Fibroblast of skin of right biceps (primary cell): ENCODE data around the gene WNT10A.
A peak's percentile ranks its signal among the peaks of the same experiment; 100 is the strongest.
"Not testable (repeated sequence)": the region's sequence is repeated elsewhere in the genome, so short reads cannot be mapped to it uniquely, and the experiment has no call there.

Experiments used
- DNase-seq: peaks from one replicate; pipeline ENCODE4 v3.0.0-alpha.2; 2013

WNT10A gene

DNA sequence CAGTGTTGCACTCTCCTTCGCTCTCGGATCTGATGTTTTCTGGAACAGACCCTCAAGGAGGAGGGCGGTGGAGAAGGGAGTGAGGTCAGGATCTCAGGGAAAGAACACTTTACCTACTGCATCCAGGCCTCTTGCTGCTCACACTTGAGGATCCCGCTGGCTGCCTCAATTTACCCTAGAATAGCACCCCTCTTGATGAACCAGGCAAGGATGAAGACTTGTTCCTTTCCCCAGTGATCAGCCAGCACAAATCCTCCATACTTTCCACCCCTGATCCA is 14.2 kb downstream of the WNT10A start:
- DNase-seq, result no peak

GRCh38 chr2:218895326-218895725 is 14.7 kb downstream of the WNT10A start:
- DNase-seq, result no peak

GRCh38 chr2:218895759-218896500 is 15.3 kb downstream of the WNT10A start:
- DNase-seq, result no peak

GRCh38 chr2:218896501-218897393 is 16.1 kb downstream of the WNT10A start:
- no peak for DNase-seq

DNA sequence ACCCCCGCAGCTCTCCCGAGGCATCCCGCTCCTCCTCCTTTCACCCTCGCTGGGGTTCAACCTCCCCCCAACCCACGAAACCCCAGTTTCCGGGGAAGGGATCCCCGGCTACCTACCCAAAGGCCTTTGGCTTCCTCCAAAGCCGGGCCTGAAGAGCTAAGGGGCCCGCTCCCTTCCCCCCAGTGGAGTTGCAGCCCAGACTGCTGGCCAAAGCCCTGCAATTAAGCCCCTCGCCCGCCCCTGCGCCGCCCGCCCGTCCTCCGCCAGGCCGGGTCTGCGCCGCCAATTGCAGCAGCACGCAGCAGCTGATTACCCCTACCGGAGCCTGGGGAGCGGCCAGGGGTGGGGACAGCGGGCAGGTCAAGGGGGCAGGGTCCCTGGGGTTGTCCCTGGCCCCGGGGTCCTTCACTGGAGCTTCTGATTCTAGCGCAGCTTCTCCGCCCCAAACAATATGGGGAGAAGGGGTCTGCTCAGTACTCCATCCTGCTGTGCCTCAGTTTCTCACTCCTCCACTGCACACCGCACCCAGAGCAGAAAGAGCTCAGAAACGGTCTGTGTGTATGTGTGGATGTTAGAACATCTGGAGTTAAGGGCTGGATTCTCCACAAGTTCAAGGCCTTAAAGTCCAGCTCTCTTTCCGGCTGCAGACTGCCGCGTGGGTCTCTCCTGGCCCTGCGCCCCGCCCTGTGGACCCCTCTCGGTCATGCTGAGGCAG is 16.9 kb downstream of the WNT10A start:
- no peak for DNase-seq

DNA sequence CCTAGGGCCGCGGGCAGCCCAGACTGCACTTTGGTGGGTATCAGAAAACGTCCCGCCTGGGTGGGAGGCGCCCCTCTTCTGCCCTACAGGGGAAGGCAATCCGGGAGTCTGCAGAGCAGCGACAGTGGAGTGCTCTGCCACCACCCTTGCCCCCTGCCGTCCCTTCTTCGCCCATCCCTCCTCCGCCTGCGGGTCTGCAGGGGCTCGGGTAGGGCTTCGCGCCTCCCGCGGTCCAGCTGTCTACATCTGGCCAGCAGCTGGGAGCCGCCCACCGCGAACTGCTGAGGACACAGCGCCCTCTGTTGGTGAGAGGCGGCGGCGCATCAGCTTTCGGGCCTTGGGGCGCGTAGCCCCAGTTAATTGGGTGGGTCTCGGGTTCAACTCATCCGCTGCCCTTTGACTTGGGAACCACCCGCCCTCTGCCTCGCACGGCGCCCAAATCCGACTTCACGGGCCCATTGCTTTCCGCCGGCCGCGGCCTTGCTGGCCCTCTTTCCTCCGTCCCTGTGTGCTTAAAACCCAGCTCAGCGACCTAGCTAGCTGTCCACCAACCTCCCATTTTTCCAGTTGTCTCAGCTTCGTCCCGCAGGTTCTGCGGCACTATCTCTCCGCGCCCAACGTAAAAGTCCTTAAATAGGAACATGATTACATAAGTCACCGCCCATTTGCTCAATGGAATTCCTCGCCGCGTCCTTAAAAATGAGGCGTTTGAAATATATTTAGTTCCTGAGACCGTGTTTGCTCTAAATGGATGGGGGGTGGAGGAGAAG is 17.6 kb downstream of the WNT10A start:
- DNase-seq, result no peak

GRCh38 chr2:218899147-218899546 is 18.5 kb downstream of the WNT10A start:
- DNase-seq, result no peak

GRCh38 chr2:218902427-218902826 is 21.8 kb downstream of the WNT10A start:
- no peak for DNase-seq

GRCh38 chr2:218904176-218904575 is 23.5 kb downstream of the WNT10A start:
- no peak for DNase-seq

DNA sequence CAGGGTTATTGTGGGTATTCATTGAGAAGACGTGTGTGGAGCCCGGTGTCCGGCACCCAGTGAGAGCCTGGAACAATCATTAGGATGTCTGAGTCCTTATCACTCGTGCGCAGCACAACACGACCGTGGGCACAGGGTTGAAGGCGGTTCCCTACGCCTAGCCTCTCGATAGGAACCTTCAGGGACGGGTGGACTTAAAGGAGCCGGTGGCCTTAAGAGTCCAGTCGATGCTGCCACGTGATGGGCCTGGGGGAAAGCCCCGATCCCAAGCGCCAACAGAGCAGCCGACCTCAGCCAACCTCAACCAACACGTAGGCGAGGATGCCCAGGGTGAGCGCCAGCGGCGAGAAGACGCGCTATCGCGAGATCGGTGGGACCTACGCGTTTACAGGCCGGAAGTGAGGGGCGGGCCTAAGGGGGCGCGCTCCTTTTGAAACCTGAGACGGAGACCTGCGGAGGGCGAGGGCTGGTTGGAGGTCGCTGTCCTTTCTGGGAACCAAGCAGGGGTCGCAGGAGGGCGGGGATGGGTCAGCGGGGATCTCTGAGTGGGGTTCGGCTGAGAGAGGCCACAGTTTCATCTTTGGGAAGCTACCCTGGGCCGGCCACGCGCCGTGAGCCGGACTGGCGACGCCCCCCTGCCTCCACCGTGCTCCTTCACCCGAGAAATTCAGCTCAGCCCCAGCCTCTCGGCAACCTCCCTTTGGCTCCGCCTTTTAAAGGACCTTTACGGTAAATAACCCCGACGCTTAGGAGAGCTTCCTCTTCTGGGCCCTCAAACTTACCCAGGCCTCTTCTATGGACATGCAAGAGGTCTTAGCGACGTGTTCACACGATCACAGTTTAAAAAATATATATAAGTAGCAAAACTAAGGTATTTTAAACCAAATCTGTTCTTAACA is 28.3 kb downstream of the WNT10A start:
- DNase-seq, result peak; percentile 88

DNA sequence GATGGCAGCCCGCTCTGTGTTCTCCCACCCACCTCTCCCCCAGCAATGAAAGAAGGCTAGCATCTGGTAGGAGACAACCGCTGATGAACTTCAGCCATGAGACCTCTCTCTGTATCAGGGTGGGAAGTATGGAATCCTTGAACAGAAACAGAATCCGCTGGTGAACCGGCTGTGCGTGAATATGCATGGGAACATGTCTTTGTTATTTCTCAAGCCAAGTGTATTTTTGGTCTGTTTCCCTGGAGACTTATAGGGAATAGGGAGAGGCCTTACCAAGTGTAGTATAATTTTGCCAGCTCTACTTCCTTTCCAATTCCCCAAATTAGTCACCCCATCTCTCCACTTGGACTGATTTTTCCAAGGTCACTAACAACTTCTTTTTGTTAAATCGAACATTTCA is 30.1 kb downstream of the WNT10A start:
- no peak for DNase-seq

DNA sequence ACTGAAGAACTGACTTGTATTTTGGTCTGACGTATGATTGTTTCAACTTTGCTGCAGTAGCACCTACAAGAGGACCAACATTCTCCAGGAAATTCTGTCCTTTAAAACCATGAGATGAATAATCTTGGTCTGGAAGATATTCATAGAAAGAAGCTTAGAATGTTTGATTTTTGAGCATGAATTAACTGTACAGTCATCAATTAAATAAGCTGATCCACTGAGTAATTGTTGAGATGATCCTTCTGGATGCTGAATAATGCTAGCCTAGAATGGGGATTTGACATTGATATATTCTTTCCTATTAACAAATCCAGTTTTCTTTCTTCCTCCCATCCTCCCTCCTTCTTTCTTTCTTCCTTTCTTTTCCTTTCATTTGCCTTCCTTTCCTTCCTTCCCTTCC is 39.9 kb downstream of the WNT10A start:
- DNase-seq, result no peak

GRCh38 chr2:218924757-218925156 is 44.1 kb downstream of the WNT10A start:
- no peak for DNase-seq

DNA sequence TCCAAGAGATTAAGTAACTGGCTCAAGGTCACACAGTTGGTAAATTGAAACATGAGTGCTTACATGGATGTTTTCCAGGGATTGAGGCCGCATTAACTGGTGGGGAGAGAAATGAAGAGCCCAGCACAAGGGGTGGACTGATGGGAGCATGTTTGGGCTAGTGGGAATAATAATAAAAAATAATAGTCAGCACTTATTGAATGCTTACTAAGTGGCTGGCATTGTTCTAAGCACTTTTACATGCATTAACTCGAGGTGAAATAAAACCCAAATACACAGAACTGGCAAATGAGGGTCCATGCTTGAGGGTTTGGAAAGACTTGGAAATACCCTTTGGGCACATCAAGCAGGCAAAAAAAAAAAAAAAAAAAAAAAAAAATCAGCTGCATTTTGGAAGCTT is 44.8 kb downstream of the WNT10A start:
- DNase-seq, result no peak

DNA sequence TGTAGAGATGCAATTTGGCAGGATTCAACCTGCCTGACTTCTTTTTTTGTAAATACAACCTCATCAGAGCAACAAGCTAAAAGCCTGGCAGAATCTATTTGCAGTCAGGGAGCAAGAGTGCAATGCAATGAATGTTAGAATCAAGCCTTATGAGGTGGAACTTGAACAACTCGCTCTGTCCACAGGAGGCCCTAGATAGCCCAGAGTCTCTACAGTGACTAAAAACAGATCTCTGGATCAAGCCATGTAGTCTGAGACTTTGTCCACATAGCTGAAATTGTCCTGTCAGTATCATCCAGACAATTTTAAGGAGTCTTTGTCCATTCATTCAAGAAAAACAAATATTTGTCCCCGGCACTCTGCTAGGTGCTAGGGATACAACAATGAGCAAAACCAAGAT is 46.8 kb downstream of the WNT10A start:
- no peak for DNase-seq

GRCh38 chr2:218927876-218928275 is 47.2 kb downstream of the WNT10A start:
- no peak for DNase-seq

DNA sequence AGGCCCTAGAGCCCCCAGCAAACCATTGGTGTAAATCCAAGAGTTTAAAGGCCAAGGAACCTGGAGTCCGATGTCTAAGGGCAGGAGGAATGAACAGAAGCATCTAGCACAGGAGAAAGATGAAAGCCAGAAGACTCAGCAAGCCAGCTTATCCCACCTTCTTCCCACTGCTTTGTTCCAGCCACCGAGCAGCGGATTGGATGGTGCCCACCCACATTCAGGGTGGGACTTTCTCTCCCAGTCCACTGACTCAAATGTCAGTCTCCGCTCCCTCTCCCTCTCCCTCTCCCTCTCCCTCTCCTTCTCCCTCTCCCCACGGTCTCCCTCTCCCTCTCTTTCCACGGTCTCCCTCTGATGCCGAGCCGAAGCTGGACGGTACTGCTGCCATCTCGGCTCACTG is 49.8 kb downstream of the WNT10A start:
- DNase-seq, result not testable (repeated sequence)

GRCh38 chr2:218931751-218932150 is 51.1 kb downstream of the WNT10A start:
- not testable (repeated sequence) for DNase-seq
